ENCODE results near the gene MED25. TPM values are rescaled to one million over a fixed set of nuclear protein-coding genes. Genes with fewer than 3 reads are reported as not detected.

The MED25 gene
- total RNA-seq, 1 experiment from 2014 or later, result 81.2 TPM

GRCh38 chr19:49869484-49870308 lies 51.6 kb downstream of the MED25 start (continued):
- TF ChIP-seq MLX (CRISPR knock-in tag; IDR thresholded peaks at IDR 0.05), result no peak
- TF ChIP-seq ATF2 (CRISPR knock-in tag; IDR thresholded peaks at IDR 0.05; ENCODE audit: borderline replicate concordance, low read depth), result no peak
- no peak for TF ChIP-seq MYBL2 (CRISPR knock-in tag; IDR thresholded peaks at IDR 0.05)
- TF ChIP-seq NR2C2 (CRISPR knock-in tag; IDR thresholded peaks at IDR 0.05), result no peak
- TF ChIP-seq ATF6 (CRISPR knock-in tag; IDR thresholded peaks at IDR 0.05), result no peak
- no peak for TF ChIP-seq NR3C1 (CRISPR knock-in tag; conservative IDR thresholded peaks at IDR 0.05; ENCODE audit: low read depth)
- no peak for TF ChIP-seq E2F5 (CRISPR knock-in tag; IDR thresholded peaks at IDR 0.05)
- no peak for TF ChIP-seq AFF4 (CRISPR knock-in tag; IDR thresholded peaks at IDR 0.05; ENCODE audit: borderline replicate concordance)
- no peak for TF ChIP-seq TEAD1 (CRISPR knock-in tag; IDR thresholded peaks at IDR 0.05)
- TF ChIP-seq SOX15 (CRISPR knock-in tag; IDR thresholded peaks at IDR 0.05), result no peak
- TF ChIP-seq CBFB (CRISPR knock-in tag; IDR thresholded peaks at IDR 0.05; ENCODE audit: low read depth), result no peak
- no peak for TF ChIP-seq ERG (CRISPR knock-in tag; IDR thresholded peaks at IDR 0.05)
- TF ChIP-seq ZSCAN18 (CRISPR knock-in tag; IDR thresholded peaks at IDR 0.05), result no peak
- peak; percentile 86 for TF ChIP-seq NFYB (CRISPR knock-in tag; conservative IDR thresholded peaks at IDR 0.05; ENCODE audit: low read depth)
- peak; percentile 46; the same call in 1 of the 2 replicates for TF ChIP-seq FOXK1 (CRISPR knock-in tag; IDR thresholded peaks at IDR 0.05)
- no peak for TF ChIP-seq TP53 (CRISPR knock-in tag; IDR thresholded peaks at IDR 0.05)
- no peak for TF ChIP-seq ZNF232 (CRISPR knock-in tag; IDR thresholded peaks at IDR 0.05)
- TF ChIP-seq HMGXB4 (CRISPR knock-in tag; IDR thresholded peaks at IDR 0.05), result no peak

All from WTC11 (cell line).